Measurements from ENCODE around the gene ERP44. TPM values are rescaled to one million over a fixed set of nuclear protein-coding genes. Genes with fewer than 3 reads are reported as not detected.

ERP44 gene
- total RNA-seq, 1 experiment from 2014 or later = 20.9 TPM

DNA sequence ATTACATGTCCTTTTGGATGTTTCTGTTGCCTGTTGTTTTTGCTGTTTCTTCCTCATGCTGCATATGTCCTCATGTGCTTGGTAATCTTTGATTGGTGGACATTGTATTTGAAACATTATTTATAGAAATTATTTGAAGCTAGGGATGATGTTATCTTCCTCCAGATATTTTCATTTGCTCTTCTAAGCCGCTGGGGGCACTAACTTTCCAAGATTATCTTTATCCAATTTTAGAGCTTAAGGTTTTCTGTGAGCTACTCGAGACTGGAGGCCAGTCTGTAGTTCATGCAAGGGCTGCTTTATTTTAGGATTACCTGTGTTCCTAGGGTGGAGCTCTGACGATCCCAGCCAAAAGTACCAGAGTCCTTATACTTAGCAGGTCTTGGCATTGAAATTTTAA is 151.4 kb downstream of the ERP44 start:
- no peak overlapping the region for H3K27ac ChIP-seq (ENCODE audit: low read length)

DNA sequence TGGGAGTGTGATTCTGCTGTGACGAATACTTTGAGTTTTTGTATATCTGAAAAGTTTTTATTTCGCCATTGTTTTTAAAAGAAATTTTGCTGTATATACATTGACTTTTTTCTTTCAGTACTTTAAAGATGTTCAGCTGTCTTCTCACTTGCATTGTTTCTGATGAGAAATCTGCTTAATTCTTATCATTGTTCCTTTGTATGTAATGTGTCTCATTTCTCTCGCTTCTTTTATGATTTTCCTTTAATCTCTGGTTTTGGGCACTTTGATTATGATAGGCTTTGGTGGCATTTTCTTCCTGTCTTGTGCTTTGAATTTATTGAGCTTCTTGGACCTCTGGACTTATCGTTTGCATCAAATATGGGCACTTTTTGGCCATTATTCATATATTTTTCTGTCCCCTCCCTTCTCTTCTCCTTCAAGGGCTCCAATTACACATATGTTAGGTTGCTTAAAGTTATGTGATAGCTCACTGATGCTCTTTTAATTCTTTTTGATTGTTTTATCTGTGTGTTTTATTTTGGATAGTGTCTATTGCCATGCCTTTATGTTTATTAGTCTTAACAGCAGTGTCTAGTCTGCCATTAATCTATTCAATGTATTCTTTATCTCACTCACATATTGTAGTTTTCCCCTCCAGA is 161.7 kb downstream of the ERP44 start:
- Histone ChIP-seq H3K36me3 (ENCODE audit: insufficient read depth, low read length) (0 out of 2 replicates have a peak, but pooled peaks cover 6% of the 10 kb centered on the region), H3K9ac (ENCODE audit: low read length) (no peak overlapping the region), H3K9me3 (ENCODE audit: low read length) (no peaks in the 10 kb centered on the region), H3K4me1 (ENCODE audit: low read length) (no peaks in the 10 kb centered on the region), H4K20me1 (ENCODE audit: insufficient read depth, low read depth, low read length) (no peaks in the 10 kb centered on the region), H3K27ac (ENCODE audit: low read length) (no peak overlapping the region), H3K4me3 (ENCODE audit: low read length) (no peak overlapping the region), H3K4me2 (ENCODE audit: low read depth, low read length, poor library complexity, severe bottlenecking) (no peak overlapping the region), H3K27me3 (ENCODE audit: low read length) (no peaks in the 10 kb centered on the region), H2AFZ (ENCODE audit: low read length) (no peak overlapping the region), H3K9me2 (replicated peaks; ENCODE audit: insufficient read depth, low read length) (no peaks in the 10 kb centered on the region), H3K79me2 (ENCODE audit: low read length) (no peaks in the 10 kb centered on the region; the same call in none of the 2 replicates)
- no peak for DNase-seq

More for the DNA sequence above, 151.4 kb downstream of the ERP44 start:
- no peak overlapping the region for H3K4me3 ChIP-seq (ENCODE audit: low read length)
- DNase-seq = no peak
- H3K27me3 ChIP-seq (ENCODE audit: low read length) = no peaks in the 10 kb centered on the region
- no peaks in the 10 kb centered on the region for H3K9me2 ChIP-seq (replicated peaks; ENCODE audit: insufficient read depth, low read length)
- no peaks in the 10 kb centered on the region; the same call in 1 of the 2 replicates for H3K9me3 ChIP-seq (ENCODE audit: low read length)
- H3K4me1 ChIP-seq (ENCODE audit: low read length) = no peaks in the 10 kb centered on the region
- peaks cover 5% of the 10 kb centered on the region for H3K79me2 ChIP-seq (ENCODE audit: low read length)
- H3K4me2 ChIP-seq (ENCODE audit: low read depth, low read length, poor library complexity, severe bottlenecking) = no peak overlapping the region
- H3K9ac ChIP-seq (ENCODE audit: low read length) = no peak overlapping the region
- no peak overlapping the region for H2AFZ ChIP-seq (ENCODE audit: low read length)
- H3K36me3 ChIP-seq (ENCODE audit: insufficient read depth, low read length) = peaks cover 12% of the 10 kb centered on the region; the same call in 1 of the 2 replicates
- H4K20me1 ChIP-seq (ENCODE audit: insufficient read depth, low read depth, low read length) = no peaks in the 10 kb centered on the region

GRCh38 chr9:99931155-99931840 is 167.5 kb downstream of the ERP44 start:
- Histone ChIP-seq H3K9ac (ENCODE audit: low read length) (no peak overlapping the region), H3K4me3 (ENCODE audit: low read length) (no peak overlapping the region), H3K36me3 (ENCODE audit: insufficient read depth, low read length) (0 out of 2 replicates have a peak, but pooled peaks cover 4% of the 10 kb centered on the region), H2AFZ (ENCODE audit: low read length) (no peak overlapping the region), H3K27me3 (ENCODE audit: low read length) (no peaks in the 10 kb centered on the region), H3K4me2 (ENCODE audit: low read depth, low read length, poor library complexity, severe bottlenecking) (no peak overlapping the region), H4K20me1 (ENCODE audit: insufficient read depth, low read depth, low read length) (no peaks in the 10 kb centered on the region), H3K4me1 (ENCODE audit: low read length) (no peaks in the 10 kb centered on the region), H3K9me3 (ENCODE audit: low read length) (no peaks in the 10 kb centered on the region), H3K79me2 (ENCODE audit: low read length) (no peaks in the 10 kb centered on the region; the same call in 1 of the 2 replicates), H3K9me2 (replicated peaks; ENCODE audit: insufficient read depth, low read length) (no peaks in the 10 kb centered on the region), H3K27ac (ENCODE audit: low read length) (no peak overlapping the region)
- no peak for DNase-seq

DNA sequence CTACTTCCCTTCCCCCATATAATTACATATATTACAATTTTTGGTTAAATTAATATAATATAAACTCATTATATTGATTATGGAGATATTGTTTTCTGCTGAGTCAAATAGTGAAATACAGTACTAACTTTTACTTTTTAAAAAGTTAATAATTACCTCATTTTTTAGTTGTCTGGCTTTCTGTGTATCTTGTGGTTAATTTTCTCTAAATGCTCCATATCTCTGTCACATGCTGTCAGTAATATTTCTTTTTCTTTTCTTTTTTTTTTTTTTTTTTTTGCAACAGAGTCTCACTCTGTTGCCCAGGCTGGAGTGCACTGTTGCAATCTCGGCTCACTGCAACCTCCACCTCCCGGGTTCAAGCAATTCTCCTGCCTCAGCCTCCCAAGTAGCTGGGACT is 169.1 kb downstream of the ERP44 start:
- Histone ChIP-seq H3K9ac (ENCODE audit: low read length) (no peak overlapping the region), H3K36me3 (ENCODE audit: insufficient read depth, low read length) (peaks cover 14% of the 10 kb centered on the region), H3K9me3 (ENCODE audit: low read length) (no peaks in the 10 kb centered on the region), H3K9me2 (replicated peaks; ENCODE audit: insufficient read depth, low read length) (no peaks in the 10 kb centered on the region), H3K4me3 (ENCODE audit: low read length) (no peak overlapping the region), H4K20me1 (ENCODE audit: insufficient read depth, low read depth, low read length) (no peaks in the 10 kb centered on the region), H3K79me2 (ENCODE audit: low read length) (no peaks in the 10 kb centered on the region; the same call in 1 of the 2 replicates), H2AFZ (ENCODE audit: low read length) (no peak overlapping the region), H3K4me1 (ENCODE audit: low read length) (no peaks in the 10 kb centered on the region), H3K27me3 (ENCODE audit: low read length) (no peaks in the 10 kb centered on the region), H3K4me2 (ENCODE audit: low read depth, low read length, poor library complexity, severe bottlenecking) (no peak overlapping the region), H3K27ac (ENCODE audit: low read length) (no peak overlapping the region)
- DNase-seq = no peak

Small RNAs within 50 kb of the gene (small RNA-seq; reads per million reads assigned to genes)
- gene RN7SL75P = 0.16 reads per million

Other genes with a start within 250 kb of the ERP44 start
- gene STX17, start 192.3 kb downstream of the ERP44 start, total RNA-seq (2014; rRNA removed; shearing (Covaris generic); ENCODE audit: low replicate concordance) = 16.4 and 21.4 TPM in 2 replicates
- 25.0 and 33.8 TPM in 2 replicates for gene INVS, start 243 bp upstream of the ERP44 start, total RNA-seq (2014; rRNA removed; shearing (Covaris generic); ENCODE audit: low replicate concordance)